Measurements from ENCODE around the gene BLTP2.

BLTP2 gene

GRCh38 chr17:28597606-28598383 lies 47.2 kb downstream of the BLTP2 start:
- no peak for DNase-seq
